ENCODE results near the gene ATP2B3.
A peak's percentile ranks its signal among the peaks of the same experiment; 100 is the strongest.

Gene ATP2B3

GRCh38 chrX:153576961-153577360 lies 59.5 kb downstream of the ATP2B3 start:
- DNase-seq: no peak

- DNase-seq: no peak
Observed at GRCh38 chrX:153578200-153578835, 60.9 kb downstream of the ATP2B3 start.

- no peak for DNase-seq
Observed at GRCh38 chrX:153578889-153579288, 61.4 kb downstream of the ATP2B3 start.

- no peak for DNase-seq
Observed at GRCh38 chrX:153580700-153581386, 63.4 kb downstream of the ATP2B3 start.

- DNase-seq: no peak
Observed at GRCh38 chrX:153582896-153583295, 65.5 kb downstream of the ATP2B3 start.

GRCh38 chrX:153583433-153583832 lies 66.0 kb downstream of the ATP2B3 start:
- no peak for DNase-seq

- DNase-seq: no peak
Observed at GRCh38 chrX:153585827-153586226, 68.4 kb downstream of the ATP2B3 start.

- no peak for DNase-seq
Observed at GRCh38 chrX:153587342-153587741, 69.9 kb downstream of the ATP2B3 start.

- DNase-seq: no peak
Observed at GRCh38 chrX:153588021-153588781, 70.8 kb downstream of the ATP2B3 start.

GRCh38 chrX:153588782-153589446 lies 71.5 kb downstream of the ATP2B3 start:
- DNase-seq: no peak

GRCh38 chrX:153590961-153591956 lies 73.8 kb downstream of the ATP2B3 start:
- peak; percentile 63 for DNase-seq

GRCh38 chrX:153592091-153592833 lies 74.8 kb downstream of the ATP2B3 start:
- DNase-seq: no peak

GRCh38 chrX:153592966-153593688 lies 75.7 kb downstream of the ATP2B3 start:
- DNase-seq: no peak

- DNase-seq: no peak
Observed at GRCh38 chrX:153593811-153594500, 76.5 kb downstream of the ATP2B3 start.

- no peak for DNase-seq
Observed at GRCh38 chrX:153595387-153595786, 77.9 kb downstream of the ATP2B3 start.

- DNase-seq: no peak
Observed at GRCh38 chrX:153595859-153596857, 78.7 kb downstream of the ATP2B3 start.

- no peak for DNase-seq
Observed at GRCh38 chrX:153596981-153597750, 79.7 kb downstream of the ATP2B3 start.
